KOPT-K1 (cell line): ENCODE measurements around the gene VENTX.
"Not testable (repeated sequence)": the region's sequence is repeated elsewhere in the genome, so short reads cannot be mapped to it uniquely, and the experiment has no call there.

Experiments
- H3K27ac ChIP-seq: fragments of 200-600 bp; sonication (generic); 2 replicates; pipeline ENCODE4 v1.5.1; 2016; ENCODE audit warnings: antibody characterized with exemption, mild to moderate bottlenecking, low read depth, low read length; ENCODE audit not compliant: poor library complexity, severe bottlenecking
- H3K36me3 ChIP-seq: fragments of 200-600 bp; sonication (generic); 2 replicates; pipeline ENCODE4 v1.5.1; 2017; ENCODE audit warnings: antibody characterized with exemption, mild to moderate bottlenecking, low read length, moderate library complexity; ENCODE audit not compliant: insufficient read depth
- H3K9me3 ChIP-seq: fragments of 200-600 bp; sonication (generic); 2 replicates; pipeline ENCODE4 v1.5.1; 2017; ENCODE audit warnings: antibody characterized with exemption, low read length, mild to moderate bottlenecking; ENCODE audit not compliant: insufficient read depth, poor library complexity, severe bottlenecking

The VENTX gene

DNA sequence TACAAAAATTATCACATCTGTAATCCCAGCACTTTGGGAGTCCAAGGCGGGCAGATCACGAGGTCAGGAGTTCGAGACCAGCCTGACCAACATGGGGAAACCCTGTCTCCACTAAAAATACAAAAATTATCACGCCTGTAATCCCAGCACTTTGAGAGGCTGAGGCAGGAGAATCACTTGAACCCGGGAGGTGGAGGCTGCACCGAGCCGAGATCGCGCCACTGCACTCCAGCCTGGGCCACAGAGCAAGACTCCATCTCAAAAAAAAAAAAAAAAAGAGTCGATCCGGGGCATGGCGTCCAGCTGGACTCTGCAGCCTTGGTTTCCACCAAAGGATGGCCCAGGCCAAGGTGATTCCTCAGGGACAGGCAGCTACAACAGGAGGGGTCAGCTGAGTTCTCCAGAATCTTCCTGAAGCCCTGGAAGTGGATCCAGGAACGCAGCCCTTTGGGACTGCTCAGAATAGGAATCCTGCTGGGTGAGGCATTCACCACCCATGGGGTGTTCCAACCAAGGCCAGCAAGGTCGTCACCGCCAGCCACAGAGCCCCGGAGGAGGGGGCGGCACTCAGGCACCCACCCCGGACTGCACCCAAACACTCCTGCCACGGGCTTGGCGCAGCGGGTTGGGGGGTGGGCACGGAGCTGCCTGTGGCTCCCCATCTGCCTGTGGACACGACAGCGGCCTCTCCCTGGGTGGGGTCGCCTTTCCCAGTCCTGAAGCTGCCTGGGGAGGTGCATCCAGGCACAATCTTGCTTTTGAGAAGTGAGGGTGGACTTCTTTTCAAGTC, 19.7 kb upstream of the VENTX start:
- H3K36me3 ChIP-seq, result no peaks in the 10 kb centered on the region
- H3K9me3 ChIP-seq, result no peaks in the 10 kb centered on the region
- no peak overlapping the region for H3K27ac ChIP-seq

DNA sequence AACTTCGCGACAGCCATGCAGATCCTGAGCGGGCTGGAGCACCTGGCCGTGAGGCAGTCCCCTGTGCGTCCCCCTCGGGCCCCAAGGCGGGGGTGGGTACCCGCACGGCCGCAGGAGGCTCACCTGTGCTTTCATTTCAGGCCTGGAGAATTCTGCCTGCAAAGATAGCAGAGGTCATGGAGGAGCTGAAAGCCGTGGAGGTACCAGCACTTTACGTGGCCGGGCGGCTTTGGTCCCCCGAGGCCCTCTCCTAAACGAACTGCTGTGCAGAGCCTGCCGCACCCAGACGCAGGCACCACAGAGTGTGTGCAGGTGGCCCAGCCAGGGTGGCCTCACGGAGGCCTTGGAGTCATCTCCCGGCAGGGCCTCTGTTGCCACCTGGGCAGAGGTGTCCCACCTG, 18.8 kb upstream of the VENTX start:
- no peaks in the 10 kb centered on the region for H3K9me3 ChIP-seq

GRCh38 chr10:133219782-133220181, 17.9 kb upstream of the VENTX start:
- Histone ChIP-seq H3K9me3 (no peaks in the 10 kb centered on the region), H3K36me3 (no peaks in the 10 kb centered on the region), H3K27ac (no peak overlapping the region)

More for the DNA sequence above, 18.8 kb upstream of the VENTX start:
- Histone ChIP-seq H3K27ac (no peak overlapping the region), H3K36me3 (no peaks in the 10 kb centered on the region)

- Histone ChIP-seq H3K36me3 (no peaks in the 10 kb centered on the region), H3K9me3 (no peaks in the 10 kb centered on the region), H3K27ac (no peak overlapping the region)
Measured at GRCh38 chr10:133221331-133221730, 16.3 kb upstream of the VENTX start.

GRCh38 chr10:133221756-133222155, 15.9 kb upstream of the VENTX start:
- H3K27ac ChIP-seq, result not testable (repeated sequence)

GRCh38 chr10:133224076-133224475, 13.6 kb upstream of the VENTX start:
- H3K36me3 ChIP-seq, result no peaks in the 10 kb centered on the region
- no peak overlapping the region for H3K27ac ChIP-seq
- H3K9me3 ChIP-seq, result no peaks in the 10 kb centered on the region

More at GRCh38 chr10:133221756-133222155, 15.9 kb upstream of the VENTX start:
- not testable (repeated sequence) for H3K9me3 ChIP-seq, H3K36me3 ChIP-seq

DNA sequence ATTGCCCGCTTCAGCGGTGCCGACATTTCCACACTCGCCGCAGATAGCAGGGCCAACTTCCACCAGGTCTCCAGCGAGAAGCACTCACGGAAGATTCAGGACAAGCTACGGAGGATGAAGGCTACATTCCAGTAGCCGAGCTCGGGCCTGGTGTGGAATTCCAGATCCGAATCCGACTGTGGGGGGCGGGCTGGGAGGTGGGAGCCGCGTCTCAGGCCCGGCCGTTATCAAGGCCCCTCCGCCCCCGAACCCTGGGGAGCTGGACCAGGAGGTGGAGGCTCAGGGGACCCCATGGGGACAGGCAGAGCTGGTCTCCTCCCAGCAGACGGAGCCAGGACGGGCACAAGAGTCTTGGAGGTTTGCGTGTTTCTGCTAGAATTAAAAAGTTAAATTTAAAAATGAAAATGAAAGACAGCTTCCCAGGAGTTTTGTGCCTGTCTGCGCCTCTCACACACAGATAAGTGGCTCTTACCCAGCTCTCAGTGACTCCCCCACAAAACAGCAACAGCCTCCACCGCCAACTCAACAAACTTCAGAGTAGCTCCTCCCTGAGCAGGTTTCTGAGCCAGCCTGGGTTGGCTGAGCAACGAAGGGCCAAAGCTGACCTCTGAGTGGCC, 12.8 kb upstream of the VENTX start:
- H3K9me3 ChIP-seq, result no peaks in the 10 kb centered on the region
- H3K27ac ChIP-seq, result no peak overlapping the region
- H3K36me3 ChIP-seq, result no peaks in the 10 kb centered on the region

DNA sequence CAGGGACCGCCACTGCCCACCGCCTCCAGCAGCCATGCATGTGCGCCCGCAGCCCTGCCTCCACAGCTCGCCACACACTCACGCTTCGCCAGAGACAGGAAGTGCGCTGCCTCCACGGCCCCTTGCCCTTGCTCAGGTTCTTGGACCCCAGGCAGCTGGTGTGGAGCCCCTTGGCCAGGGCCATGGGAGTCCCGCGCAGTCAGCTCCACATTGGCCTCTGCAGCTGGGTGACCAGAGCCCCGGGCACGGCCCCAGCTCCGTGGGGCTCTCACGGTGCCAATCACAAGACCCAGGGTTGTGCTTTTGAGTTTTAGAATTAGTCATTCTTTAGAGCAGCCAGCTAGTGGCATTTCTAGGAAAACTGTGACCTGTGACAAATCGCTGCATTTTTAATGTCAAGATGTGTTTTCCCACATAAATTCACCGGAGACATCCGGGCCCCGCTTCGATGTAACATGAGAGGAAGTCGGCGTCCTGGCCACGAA, 11.9 kb upstream of the VENTX start:
- H3K36me3 ChIP-seq, result no peaks in the 10 kb centered on the region
- H3K9me3 ChIP-seq, result no peaks in the 10 kb centered on the region
- H3K27ac ChIP-seq, result no peak overlapping the region

- no peaks in the 10 kb centered on the region for H3K36me3 ChIP-seq
- H3K27ac ChIP-seq, result no peak overlapping the region
- no peaks in the 10 kb centered on the region for H3K9me3 ChIP-seq
Measured at GRCh38 chr10:133226251-133226808, 11.3 kb upstream of the VENTX start.

GRCh38 chr10:133227256-133227655, 10.4 kb upstream of the VENTX start:
- H3K36me3 ChIP-seq, result no peaks in the 10 kb centered on the region
- H3K9me3 ChIP-seq, result no peaks in the 10 kb centered on the region
- H3K27ac ChIP-seq, result no peak overlapping the region

DNA sequence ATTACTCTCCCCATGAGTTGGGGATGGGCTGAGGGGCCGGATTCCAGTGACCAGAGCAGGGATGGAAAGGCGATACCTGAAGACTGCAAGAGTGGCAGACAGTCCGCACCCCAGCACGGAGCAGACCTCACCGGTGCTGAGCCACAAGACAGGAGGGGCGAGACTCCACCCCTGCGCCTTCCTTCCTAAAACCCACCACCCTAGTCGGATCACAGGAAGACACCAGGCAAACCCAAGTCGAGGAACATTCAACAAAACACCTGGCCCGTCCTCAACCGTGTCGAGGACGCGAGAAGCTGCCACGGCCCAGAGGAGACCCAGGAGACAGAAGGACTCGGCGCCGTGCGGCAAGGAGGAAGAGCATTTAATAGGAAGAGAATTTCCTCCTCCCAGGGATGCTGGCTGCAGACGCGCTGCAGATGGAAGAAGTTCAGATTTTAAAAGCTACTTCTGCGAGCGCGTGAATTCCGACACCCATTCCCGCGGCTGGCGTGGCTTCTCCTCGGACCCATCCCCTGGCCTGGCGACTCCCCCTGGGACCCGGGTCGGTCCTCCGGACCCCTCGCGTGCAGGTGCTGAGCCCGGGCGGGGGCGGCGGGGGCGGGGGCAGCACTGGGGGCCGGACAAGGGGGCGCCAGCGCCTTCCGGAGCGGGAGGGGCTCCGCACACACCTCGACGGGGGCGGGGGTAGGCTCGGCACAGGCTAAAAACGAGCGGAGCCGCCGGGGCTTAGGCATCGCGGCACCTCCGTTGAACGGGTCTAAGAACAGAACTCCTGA, 8.2 kb upstream of the VENTX start:
- Histone ChIP-seq H3K27ac (no peak overlapping the region), H3K9me3 (no peaks in the 10 kb centered on the region), H3K36me3 (no peaks in the 10 kb centered on the region)

GRCh38 chr10:133230044-133230361, 7.7 kb upstream of the VENTX start, which contains the start of gene UTF1:
UTF1 (plus strand) TSS chr10:133230217; CDS start chr10:133230289, 72 bp downstream.
- Histone ChIP-seq H3K27ac (no peak within 1 kb of the TSS), H3K9me3 (no peaks in the 10 kb centered on the region), H3K36me3 (no peaks in the 10 kb centered on the region)

GRCh38 chr10:133230387-133231195, 7.1 kb upstream of the VENTX start:
- Histone ChIP-seq H3K36me3 (no peaks in the 10 kb centered on the region), H3K9me3 (no peaks in the 10 kb centered on the region), H3K27ac (no peak overlapping the region)

- Histone ChIP-seq H3K9me3 (no peaks in the 10 kb centered on the region), H3K36me3 (no peaks in the 10 kb centered on the region), H3K27ac (no peak overlapping the region)
Measured at GRCh38 chr10:133231244-133231945, 6.3 kb upstream of the VENTX start.
